Adrenal gland (tissue), 12 donors: Measurements from ENCODE around the gene C12orf57. TPM values are rescaled to one million over a fixed set of nuclear protein-coding genes. Genes with fewer than 3 reads are reported as not detected.

Source experiments
- DNase-seq, 7 donors: peaks; one replicate each; pipeline ENCODE4 v3.0.0-alpha.2; 2019 to 2020
- H3K27ac ChIP-seq, 5 donors: fragments of 200-600 bp; sonication (generic) in 4 of 5; 1 replicate in 3 of 5; 2 replicates in 2 of 5; pipeline versions ENCODE4 v1.5.1 to v1.8.0; 2016 to 2020; ENCODE audit warnings: mild to moderate bottlenecking in 1 of 5
- H3K27me3 ChIP-seq: fragments of 200-600 bp; 2 replicates; pipeline ENCODE4 v1.8.0; 2021
- H3K36me3 ChIP-seq, 2 donors: fragments of 200-600 bp; replicated peaks in 1 of 2; 1 replicate in 1 of 2; 2 replicates in 1 of 2; pipeline versions ENCODE4 v1.5.1 to v1.8.0; 2018 to 2022
- H3K4me1 ChIP-seq, 2 donors: fragments of 200-600 bp; replicated peaks in 1 of 2; 1 replicate in 1 of 2; 2 replicates in 1 of 2; pipeline versions ENCODE4 v1.5.1 to v1.8.0; 2018 to 2021
- H3K4me3 ChIP-seq, 4 donors: fragments of 200-600 bp; sonication (generic) in 3 of 4; one replicate each; pipeline ENCODE4 v1.5.1; 2016 to 2018
- H3K9me3 ChIP-seq, 3 donors: fragments of 200-600 bp; sonication (generic) in 1 of 3; replicated peaks in 1 of 3; 1 replicate in 2 of 3; 2 replicates in 1 of 3; pipeline versions ENCODE4 v1.5.1 to v1.8.0; 2016 to 2021
- CTCF ChIP-seq, 6 experiments: fragments of 450-650 bp in 4 of 6; fragments of 200-600 bp in 2 of 6; sonication (generic) in 1 of 6; IDR thresholded peaks; 1 replicate in 5 of 6; 2 replicates in 1 of 6; pipeline versions ENCODE4 v1.5.1 to v1.8.0; 2016 to 2021; ENCODE audit warnings: antibody characterized with exemption in 6 of 6, mild to moderate bottlenecking in 2 of 6, moderate library complexity in 1 of 6
- POLR2A ChIP-seq, 2 donors: fragments of 450-650 bp; IDR thresholded peaks; one replicate each; pipeline ENCODE4 v1.6.1; 2017; ENCODE audit warnings: antibody characterized with exemption in 2 of 2, mild to moderate bottlenecking in 2 of 2, moderate library complexity in 1 of 2
- WGBS, 4 donors: extraction: QIAGEN DNeasy Blood & Tissue Kit in 2 of 4; methylation state at CpG; one replicate each; pipeline versions ENCODE4 v1.1.5 to v1.1.7; 2013 to 2017; 5-methylcytosine and 5-hydroxymethylcytosine counted together
- intact Hi-C, 2 donors: fragments of 100-400 bp; cut with DNase I; formaldehyde crosslinking; loops; one replicate each; pipeline versions ENCODE4 v1.14.1 to v1.15.0; 2022 to 2023
- polyA plus RNA-seq, 3 donors: library from polyadenylated mRNA; stranded (reverse); fragments of 200-250 nt in 2 of 3; fragments of 350-450 nt in 1 of 3; fragmentation: Illumina TruSeq in 1 of 3; extraction: RNeasy Lipid Tissue Mini Kit (QIAGEN cat#74804) in 1 of 3; gene quantifications; one replicate each; pipeline ENCODE4 v1.2.3, GENCODE V29; 2013 to 2014
- total RNA-seq, 9 donors: library from RNA; depleted of rRNA in 4 of 9; stranded (reverse); fragments of >200 nt in 4 of 9; fragments of 120-200 nt in 1 of 9; fragmentation: NEBNext Ultra II Directional in 1 of 9; extraction: Animal tissue kit (Norgen Biotek cat#: 25700) in 1 of 9; gene quantifications; one replicate each; pipeline versions ENCODE4 v1.1.0 to v1.2.4, GENCODE V29; 2013 to 2023
- donor health status: healthy with polysubstance abuse.
- donor health status: Bipolar disorder and iron deficiency.
- donor health status: DM: yes; HTN: yes; CAD: no.
- donor health status: DM: no; HTN: no; CAD: no.
- donor health status: DM: no; HTN: no; CAD: no.
- donor health status: DM: yes; HTN: yes; CAD: no.

The C12orf57 gene
- total and polyA plus RNA-seq, 12 donors: 58.4 to 505 (median 277) TPM

GRCh38 chr12:6941782-6942181, 2.0 kb upstream of the C12orf57 start:
- DNase-seq: peak; percentile 64 to 76 (median 69)
- intact Hi-C loops: no loop called here
- 46 to 59% (median 52%) methylated on average over 6 to 12 of the region's 12 CpGs for WGBS, 4 donors

GRCh38 chr12:6942331-6942665, 1.5 kb upstream of the C12orf57 start:
- intact Hi-C loops: no loop called here
- Histone ChIP-seq H3K27me3 (no peaks in the 10 kb centered on the region), H3K36me3 (no peaks in the 10 kb centered on the region), H3K9me3 (no peaks in the 10 kb centered on the region), H3K4me1 (peaks cover 31 to 65% of the 10 kb centered on the region in 2 donors), H3K27ac (peak overlapping the region; percentile 95 to 97 (median 95)), H3K4me3 (no peak overlapping the region)
- TF ChIP-seq POLR2A (IDR thresholded peaks at IDR 0.05): no peak
- 50 to 67% (median 66%) methylated on average over 11 of the region's 11 CpGs for WGBS, 4 donors
- peak in 4 of 7 donors; percentile 61 to 81 (median 71) for DNase-seq

More at GRCh38 chr12:6941782-6942181, 2.0 kb upstream of the C12orf57 start:
- no peaks in the 10 kb centered on the region for H3K27me3 ChIP-seq
- TF ChIP-seq CTCF (IDR thresholded peaks at IDR 0.05): no peak
- TF ChIP-seq POLR2A (IDR thresholded peaks at IDR 0.05): no peak
- H3K36me3 ChIP-seq: no peaks in the 10 kb centered on the region
- H3K9me3 ChIP-seq: no peaks in the 10 kb centered on the region
- peaks cover 33 to 65% of the 10 kb centered on the region in 2 donors for H3K4me1 ChIP-seq
- H3K27ac ChIP-seq: peak overlapping the region in 4 of 5 donors; percentile 9 to 97 (median 95)
- no peak overlapping the region for H3K4me3 ChIP-seq

- intact Hi-C loops: no loop called here
- 0 to 2% (median 1%) methylated on average over 13 of the region's 13 CpGs for WGBS, 4 donors
- peak; percentile 82 to 98 (median 93) for DNase-seq
- H3K4me3 ChIP-seq: peak overlapping the region in 2 of 4 donors; percentile 52 to 63
- H3K27me3 ChIP-seq: no peaks in the 10 kb centered on the region
- H3K36me3 ChIP-seq: no peaks in the 10 kb centered on the region
- H3K27ac ChIP-seq: peak overlapping the region; percentile 95 to 97 (median 95)
- TF ChIP-seq POLR2A (IDR thresholded peaks at IDR 0.05) (no peak), CTCF (IDR thresholded peaks at IDR 0.05) (no peak)
- no peaks in the 10 kb centered on the region for H3K9me3 ChIP-seq
- H3K4me1 ChIP-seq: peaks cover 25 to 59% of the 10 kb centered on the region in 2 donors
Measured at GRCh38 chr12:6943389-6943721, 467 bp upstream of the C12orf57 start.

- H3K9me3 ChIP-seq: no peaks in the 10 kb centered on the region
- H3K27ac ChIP-seq: peak overlapping the region; percentile 95 to 97 (median 95)
- H3K4me1 ChIP-seq: peaks cover 20 to 58% of the 10 kb centered on the region in 2 donors
- DNase-seq: peak; percentile 93 to 98 (median 96)
- H3K4me3 ChIP-seq: peak overlapping the region; percentile 43 to 68 (median 58)
- WGBS, 4 donors: 2 to 8% (median 3%) methylated on average over 11 to 48 of the region's 48 CpGs
- TF ChIP-seq POLR2A (IDR thresholded peaks at IDR 0.05) (peak in 1 of 2 donors; percentile 67), CTCF (IDR thresholded peaks at IDR 0.05) (peak; percentile 58 to 97 (median 92))
- intact Hi-C loops: no loop called here
- no peaks in the 10 kb centered on the region for H3K36me3 ChIP-seq
- no peaks in the 10 kb centered on the region for H3K27me3 ChIP-seq
Measured at GRCh38 chr12:6944381-6945186, 762 bp downstream of the C12orf57 start.
